Mesendoderm (in vitro differentiated cells): ENCODE measurements around the gene AAMP.

Experiments
- DNase-seq: peaks from one replicate; pipeline ENCODE4 v3.0.0; 2013
- H2AK5ac ChIP-seq: 2 replicates; pipeline ENCODE4 v1.6.1; 2013; ENCODE audit warnings: low read length, inconsistent platforms
- H2BK120ac ChIP-seq: 2 replicates; pipeline ENCODE4 v1.6.1; 2013; ENCODE audit warnings: low read depth, mild to moderate bottlenecking, low read length, moderate library complexity, mixed read lengths
- H2BK15ac ChIP-seq: replicated peaks from 2 replicates; pipeline ENCODE4 v1.6.1; 2013; ENCODE audit warnings: low read depth, mild to moderate bottlenecking, moderate library complexity
- H2BK5ac ChIP-seq: 2 replicates; pipeline ENCODE4 v1.6.1; 2013; ENCODE audit warnings: low read length, inconsistent platforms
- H3K18ac ChIP-seq: 2 replicates; pipeline ENCODE4 v1.6.1; 2013; ENCODE audit warnings: mild to moderate bottlenecking, low read length, mixed read lengths
- H3K23ac ChIP-seq: one replicate; pipeline ENCODE4 v1.6.1; 2013; ENCODE audit warnings: low read length
- H3K27ac ChIP-seq: 2 replicates; pipeline ENCODE4 v1.5.1; 2013; ENCODE audit warnings: low read depth, mild to moderate bottlenecking, inconsistent platforms, low read length, moderate library complexity
- H3K27me3 ChIP-seq: 2 replicates; pipeline ENCODE4 v1.6.1; 2013; ENCODE audit warnings: low read length, control low read depth, mild to moderate bottlenecking, inconsistent platforms; ENCODE audit not compliant: insufficient read depth, poor library complexity
- H3K36me3 ChIP-seq: 2 replicates; pipeline ENCODE4 v1.6.1; 2013; ENCODE audit warnings: low read length, inconsistent platforms; ENCODE audit not compliant: control insufficient read depth, insufficient read depth
- H3K4ac ChIP-seq: one replicate; pipeline ENCODE4 v1.6.1; 2013; ENCODE audit warnings: low read depth, mild to moderate bottlenecking, low read length, moderate library complexity
- H3K4me1 ChIP-seq: 2 replicates; pipeline ENCODE4 v1.6.1; 2013; ENCODE audit warnings: low read depth, low read length, inconsistent platforms; ENCODE audit not compliant: control insufficient read depth
- H3K4me2 ChIP-seq: 2 replicates; pipeline ENCODE4 v1.6.1; 2013; ENCODE audit warnings: low read length
- H3K4me3 ChIP-seq: 2 replicates; pipeline ENCODE4 v1.5.1; 2013; ENCODE audit warnings: mild to moderate bottlenecking, low read length
- H3K56ac ChIP-seq: one replicate; pipeline ENCODE4 v1.6.1; 2013; ENCODE audit warnings: low read length
- H3K79me1 ChIP-seq: 2 replicates; pipeline ENCODE4 v1.6.1; 2013; ENCODE audit warnings: low read length, inconsistent platforms
- H3K79me2 ChIP-seq: 2 replicates; pipeline ENCODE4 v1.6.1; 2013; ENCODE audit warnings: mild to moderate bottlenecking, low read length; ENCODE audit not compliant: control insufficient read depth, insufficient read depth
- H3K9ac ChIP-seq: 2 replicates; pipeline ENCODE4 v1.6.1; 2013; ENCODE audit warnings: low read length, inconsistent platforms
- H4K5ac ChIP-seq: one replicate; pipeline ENCODE4 v1.6.1; 2013; ENCODE audit warnings: low read length
- H4K8ac ChIP-seq: one replicate; pipeline ENCODE4 v1.6.1; 2013; ENCODE audit warnings: low read depth, mild to moderate bottlenecking, control low read depth, low read length, moderate library complexity
- WGBS: extraction: QIAGEN DNeasy Blood & Tissue Kit; methylation state at CpG from one replicate; pipeline ENCODE4 v1.1.7; 2013; ENCODE audit warnings: low lambda C conversion rate, missing lambda C conversion rate; ENCODE audit not compliant: insufficient coverage; ENCODE audit errors: extremely low coverage; 5-methylcytosine and 5-hydroxymethylcytosine counted together

AAMP gene

GRCh38 chr2:218307415-218308090 is 37.6 kb upstream of the AAMP start:
- Histone ChIP-seq H4K8ac (no peak overlapping the region), H3K18ac (no peak overlapping the region), H3K79me1 (no peaks in the 10 kb centered on the region), H3K36me3 (no peaks in the 10 kb centered on the region), H3K56ac (no peak overlapping the region), H2BK15ac (no peak overlapping the region), H2AK5ac (no peak overlapping the region), H3K23ac (no peak overlapping the region), H3K4ac (no peak overlapping the region), H3K4me2 (no peak overlapping the region), H2BK120ac (no peak overlapping the region), H3K4me3 (no peak overlapping the region), H3K27ac (no peak overlapping the region), H3K4me1 (no peaks in the 10 kb centered on the region), H4K5ac (no peak overlapping the region), H2BK5ac (no peak overlapping the region), H3K27me3 (no peaks in the 10 kb centered on the region), H3K9ac (no peak overlapping the region), H3K79me2 (no peaks in the 10 kb centered on the region)
- no CpG with 5 or more reads among the region's 6 CpGs for WGBS
- DNase-seq, result no peak

GRCh38 chr2:218306184-218306920 is 36.4 kb upstream of the AAMP start:
- no peak overlapping the region for H4K8ac ChIP-seq
- no peak overlapping the region for H3K56ac ChIP-seq
- H2BK120ac ChIP-seq, result no peak overlapping the region
- DNase-seq, result no peak
- no peak overlapping the region for H3K9ac ChIP-seq
- no peak overlapping the region for H3K18ac ChIP-seq
- H3K23ac ChIP-seq, result no peak overlapping the region
- H2BK15ac ChIP-seq, result no peak overlapping the region
- no peak overlapping the region for H2BK5ac ChIP-seq
- H3K4ac ChIP-seq, result no peak overlapping the region
- no peak overlapping the region for H2AK5ac ChIP-seq
- no peak overlapping the region for H3K27ac ChIP-seq
- no CpG with 5 or more reads among the region's 9 CpGs for WGBS
- no peak overlapping the region for H3K4me2 ChIP-seq
- no peaks in the 10 kb centered on the region for H3K27me3 ChIP-seq
- H3K4me1 ChIP-seq, result no peaks in the 10 kb centered on the region
- no peaks in the 10 kb centered on the region for H3K79me2 ChIP-seq
- H3K79me1 ChIP-seq, result no peaks in the 10 kb centered on the region
- H4K5ac ChIP-seq, result no peak overlapping the region
- H3K4me3 ChIP-seq, result no peak overlapping the region
- H3K36me3 ChIP-seq, result no peaks in the 10 kb centered on the region

DNA sequence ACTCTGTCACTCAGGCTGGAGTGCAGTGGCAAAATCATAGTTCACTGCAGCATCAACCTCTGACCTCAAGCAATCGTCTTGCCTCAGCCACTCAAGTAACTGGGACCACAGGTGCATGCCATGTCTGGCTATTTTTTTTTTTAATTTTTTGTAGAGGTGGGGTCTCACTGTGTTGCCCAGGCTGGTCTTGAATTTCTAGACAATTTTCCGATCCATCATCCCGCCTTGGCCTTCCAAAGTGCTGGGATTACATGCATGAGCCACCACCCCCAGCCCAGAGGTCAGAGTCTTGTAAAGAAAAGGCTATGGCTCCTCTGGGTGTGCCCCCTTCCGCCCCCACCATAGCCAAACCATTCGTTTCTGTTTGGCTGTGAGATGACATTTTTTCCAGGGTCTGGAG is 35.4 kb upstream of the AAMP start:
- no peak overlapping the region for H3K4me3 ChIP-seq
- no peak overlapping the region for H3K9ac ChIP-seq
- no peak overlapping the region for H2BK5ac ChIP-seq
- H3K79me2 ChIP-seq, result no peaks in the 10 kb centered on the region
- H3K27me3 ChIP-seq, result no peaks in the 10 kb centered on the region
- H3K79me1 ChIP-seq, result no peaks in the 10 kb centered on the region
- H2AK5ac ChIP-seq, result no peak overlapping the region
- no peaks in the 10 kb centered on the region for H3K4me1 ChIP-seq
- no peak overlapping the region for H3K4me2 ChIP-seq
- no peak overlapping the region for H3K56ac ChIP-seq
- H3K36me3 ChIP-seq, result no peaks in the 10 kb centered on the region
- WGBS, result no CpG with 5 or more reads among the region's 5 CpGs
- H2BK15ac ChIP-seq, result no peak overlapping the region
- no peak overlapping the region for H4K5ac ChIP-seq
- no peak overlapping the region for H4K8ac ChIP-seq
- H3K23ac ChIP-seq, result no peak overlapping the region
- H3K4ac ChIP-seq, result no peak overlapping the region
- H3K18ac ChIP-seq, result no peak overlapping the region
- no peak for DNase-seq
- H3K27ac ChIP-seq, result no peak overlapping the region
- H2BK120ac ChIP-seq, result no peak overlapping the region

GRCh38 chr2:218301176-218301819 is 31.4 kb upstream of the AAMP start:
- H3K4me1 ChIP-seq, result no peaks in the 10 kb centered on the region
- H2BK5ac ChIP-seq, result no peak overlapping the region
- H3K27me3 ChIP-seq, result no peaks in the 10 kb centered on the region
- peak; percentile 92 for DNase-seq
- no peak overlapping the region for H2BK120ac ChIP-seq
- no peak overlapping the region for H2AK5ac ChIP-seq
- H3K4me3 ChIP-seq, result no peak overlapping the region
- no CpG with 5 or more reads among the region's 9 CpGs for WGBS
- H3K79me1 ChIP-seq, result no peaks in the 10 kb centered on the region
- no peaks in the 10 kb centered on the region for H3K36me3 ChIP-seq
- no peak overlapping the region for H3K18ac ChIP-seq
- H4K5ac ChIP-seq, result no peak overlapping the region
- H3K4ac ChIP-seq, result no peak overlapping the region
- H3K23ac ChIP-seq, result no peak overlapping the region
- H3K27ac ChIP-seq, result no peak overlapping the region
- no peak overlapping the region for H3K4me2 ChIP-seq
- H4K8ac ChIP-seq, result no peak overlapping the region
- H3K79me2 ChIP-seq, result no peaks in the 10 kb centered on the region
- H3K56ac ChIP-seq, result no peak overlapping the region
- no peak overlapping the region for H2BK15ac ChIP-seq
- no peak overlapping the region for H3K9ac ChIP-seq

- no peak overlapping the region for H3K4ac ChIP-seq
- DNase-seq, result no peak
- H3K18ac ChIP-seq, result no peak overlapping the region
- H2BK15ac ChIP-seq, result no peak overlapping the region
- no peak overlapping the region for H3K23ac ChIP-seq
- no peaks in the 10 kb centered on the region for H3K27me3 ChIP-seq
- no peak overlapping the region for H3K4me2 ChIP-seq
- no peaks in the 10 kb centered on the region for H3K79me2 ChIP-seq
- H3K36me3 ChIP-seq, result no peaks in the 10 kb centered on the region
- no peaks in the 10 kb centered on the region for H3K79me1 ChIP-seq
- no peak overlapping the region for H3K27ac ChIP-seq
- H2AK5ac ChIP-seq, result no peak overlapping the region
- no peak overlapping the region for H4K5ac ChIP-seq
- WGBS, result no CpG with 5 or more reads among the region's 4 CpGs
- no peak overlapping the region for H3K4me3 ChIP-seq
- H3K4me1 ChIP-seq, result no peaks in the 10 kb centered on the region
- H2BK5ac ChIP-seq, result no peak overlapping the region
- H4K8ac ChIP-seq, result no peak overlapping the region
- H2BK120ac ChIP-seq, result no peak overlapping the region
- H3K56ac ChIP-seq, result no peak overlapping the region
- H3K9ac ChIP-seq, result no peak overlapping the region
These were observed 30.2 kb upstream of the AAMP start for GRCh38 chr2:218300141-218300540.
